Measurements from ENCODE around the gene GRB2. TPM values are rescaled to one million over a fixed set of nuclear protein-coding genes. Genes with fewer than 3 reads are reported as not detected.

The GRB2 gene
- total RNA-seq, 1 donor from 2014 or later, result 102 TPM

DNA sequence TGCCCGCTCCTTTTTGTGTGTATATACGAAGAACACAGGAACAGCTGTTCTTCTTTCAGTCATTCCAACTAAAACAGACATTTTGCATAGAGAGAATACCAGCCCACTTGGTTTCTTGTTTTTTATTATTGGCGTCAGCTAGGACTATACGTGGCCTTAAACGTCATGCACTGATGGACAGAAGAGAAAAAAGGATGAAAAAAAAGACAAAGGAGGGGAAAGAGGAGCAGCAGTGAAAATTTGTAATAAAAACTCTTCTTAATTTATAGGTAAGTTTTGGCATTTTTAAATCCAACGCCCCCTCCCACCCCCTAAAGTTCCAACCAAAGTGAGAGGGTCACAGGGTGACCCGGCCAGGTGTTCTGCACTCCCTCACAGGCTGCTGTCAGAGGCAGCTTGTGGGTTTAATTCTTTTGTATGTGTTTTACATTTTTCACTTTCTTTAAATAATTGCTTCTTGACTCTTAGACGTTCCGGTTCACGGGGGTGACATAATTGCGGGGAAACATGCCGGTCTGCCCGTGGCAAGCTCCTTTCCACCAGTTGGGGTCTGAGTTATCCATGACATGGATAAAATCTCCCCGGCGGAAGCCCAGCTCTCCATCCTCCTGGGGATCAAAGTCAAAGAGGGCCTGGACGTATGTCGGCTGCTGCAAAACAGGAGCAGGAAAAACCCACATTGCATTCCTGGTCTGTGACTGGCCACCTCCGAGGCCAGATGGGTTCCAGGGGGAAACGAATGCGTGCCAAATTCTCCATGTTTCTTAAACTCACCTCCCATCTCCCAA, 85.4 kb downstream of the GRB2 start:
- FAIRE-seq (no peak), DNase-seq (ENCODE audit: low read depth) (no peak)
- H3K36me3 ChIP-seq (ENCODE audit: control insufficient read depth, insufficient read depth, low read length), result peaks cover 12% of the 10 kb centered on the region
- TF ChIP-seq, protein P1, sequence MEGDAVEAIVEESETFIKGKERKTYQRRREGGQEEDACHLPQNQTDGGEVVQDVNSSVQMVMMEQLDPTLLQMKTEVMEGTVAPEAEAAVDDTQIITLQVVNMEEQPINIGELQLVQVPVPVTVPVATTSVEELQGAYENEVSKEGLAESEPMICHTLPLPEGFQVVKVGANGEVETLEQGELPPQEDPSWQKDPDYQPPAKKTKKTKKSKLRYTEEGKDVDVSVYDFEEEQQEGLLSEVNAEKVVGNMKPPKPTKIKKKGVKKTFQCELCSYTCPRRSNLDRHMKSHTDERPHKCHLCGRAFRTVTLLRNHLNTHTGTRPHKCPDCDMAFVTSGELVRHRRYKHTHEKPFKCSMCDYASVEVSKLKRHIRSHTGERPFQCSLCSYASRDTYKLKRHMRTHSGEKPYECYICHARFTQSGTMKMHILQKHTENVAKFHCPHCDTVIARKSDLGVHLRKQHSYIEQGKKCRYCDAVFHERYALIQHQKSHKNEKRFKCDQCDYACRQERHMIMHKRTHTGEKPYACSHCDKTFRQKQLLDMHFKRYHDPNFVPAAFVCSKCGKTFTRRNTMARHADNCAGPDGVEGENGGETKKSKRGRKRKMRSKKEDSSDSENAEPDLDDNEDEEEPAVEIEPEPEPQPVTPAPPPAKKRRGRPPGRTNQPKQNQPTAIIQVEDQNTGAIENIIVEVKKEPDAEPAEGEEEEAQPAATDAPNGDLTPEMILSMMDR (IDR thresholded peaks at IDR 0.05; ENCODE audit: insufficient read depth, low read length, severe bottlenecking), result no peak
- H3K27me3 ChIP-seq (ENCODE audit: control insufficient read depth, insufficient read depth, low read length), result no peaks in the 10 kb centered on the region
- H3K4me3 ChIP-seq (ENCODE audit: low read depth, low read length), result no peak overlapping the region

DNA sequence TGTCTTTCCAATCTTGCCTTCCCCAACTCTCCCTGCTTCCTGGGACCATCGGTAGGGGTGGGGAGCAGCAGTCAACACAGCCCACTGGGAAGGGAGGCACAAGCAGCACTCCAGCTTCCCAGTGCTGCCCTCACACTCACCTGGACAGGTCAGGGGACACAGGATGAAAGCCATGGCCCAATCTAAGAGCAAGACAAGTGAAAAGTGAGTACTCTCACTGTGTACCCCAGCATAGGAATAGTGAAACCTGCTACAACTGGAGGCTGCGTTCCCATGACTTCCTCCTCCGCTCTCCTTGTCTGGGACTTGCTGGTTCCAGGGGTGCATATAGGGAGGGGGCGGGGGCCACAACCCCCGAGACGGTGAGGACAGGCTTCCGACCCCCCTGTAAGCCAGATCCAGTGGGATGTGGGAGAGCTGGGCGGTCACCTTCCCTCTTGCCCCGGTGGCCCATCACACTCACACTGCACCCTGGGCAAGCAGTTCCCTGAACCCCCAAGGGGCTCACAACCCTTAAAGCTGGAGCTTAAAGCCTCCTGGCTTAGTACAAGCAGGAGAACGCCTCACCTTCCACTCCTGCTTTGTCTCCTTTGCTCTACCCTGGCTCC, 86.8 kb downstream of the GRB2 start:
- FAIRE-seq (no peak), DNase-seq (ENCODE audit: low read depth) (no peak)
- Histone ChIP-seq H3K27me3 (ENCODE audit: control insufficient read depth, insufficient read depth, low read length) (no peaks in the 10 kb centered on the region), H3K4me3 (ENCODE audit: low read depth, low read length) (no peak overlapping the region), H3K36me3 (ENCODE audit: control insufficient read depth, insufficient read depth, low read length) (peaks cover 12% of the 10 kb centered on the region)
- TF ChIP-seq, protein P1 (IDR thresholded peaks at IDR 0.05; ENCODE audit: insufficient read depth, low read length, severe bottlenecking), result no peak

DNA sequence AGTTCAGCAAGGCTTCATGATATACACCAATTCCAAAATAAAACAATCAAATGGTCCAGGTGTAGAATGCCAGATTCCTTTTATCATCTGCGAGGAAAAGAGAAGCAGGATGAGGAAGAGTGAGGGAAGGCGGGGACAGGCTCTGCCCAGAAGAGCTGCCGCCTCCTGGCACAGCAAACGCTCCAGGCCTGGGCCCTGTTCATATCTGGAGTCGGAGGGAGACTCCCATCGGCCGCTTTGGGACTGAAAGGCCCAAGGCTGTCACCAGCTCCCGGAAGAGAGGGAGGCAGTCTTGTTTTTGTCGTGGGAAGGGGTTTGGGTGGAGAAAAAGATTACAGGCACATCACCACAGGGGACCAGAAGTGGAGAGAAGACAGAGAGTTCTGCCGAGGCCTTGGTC, 87.3 kb downstream of the GRB2 start:
- FAIRE-seq, result no peak
- H3K27me3 ChIP-seq (ENCODE audit: control insufficient read depth, insufficient read depth, low read length), result no peaks in the 10 kb centered on the region
- H3K4me3 ChIP-seq (ENCODE audit: low read depth, low read length), result no peak overlapping the region
- peaks cover 12% of the 10 kb centered on the region for H3K36me3 ChIP-seq (ENCODE audit: control insufficient read depth, insufficient read depth, low read length)
- no peak for DNase-seq (ENCODE audit: low read depth)
- TF ChIP-seq, protein P1 (IDR thresholded peaks at IDR 0.05; ENCODE audit: insufficient read depth, low read length, severe bottlenecking), result no peak

DNA sequence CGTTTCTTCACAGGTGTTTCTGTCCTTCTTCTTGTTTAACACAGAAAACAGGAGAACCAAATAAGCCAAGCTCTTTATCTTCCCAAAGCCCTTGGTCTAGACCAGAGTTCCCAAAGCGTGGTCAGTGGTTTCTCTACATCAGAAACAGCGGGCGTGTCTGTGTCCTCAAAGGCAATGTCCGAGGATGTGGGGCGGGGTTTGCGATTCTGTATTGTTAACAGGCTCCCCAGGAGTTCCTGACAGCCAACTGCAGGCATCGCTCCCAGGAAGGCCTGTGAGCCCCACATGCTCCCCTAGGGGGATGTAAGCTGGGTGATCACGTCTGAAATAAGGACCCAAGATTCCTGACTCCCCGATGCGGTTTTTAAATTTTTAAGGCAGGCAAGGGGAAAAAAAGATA, 87.8 kb downstream of the GRB2 start:
- Histone ChIP-seq H3K4me3 (ENCODE audit: low read depth, low read length) (no peak overlapping the region), H3K27me3 (ENCODE audit: control insufficient read depth, insufficient read depth, low read length) (no peaks in the 10 kb centered on the region), H3K36me3 (ENCODE audit: control insufficient read depth, insufficient read depth, low read length) (peaks cover 12% of the 10 kb centered on the region)
- FAIRE-seq (no peak), DNase-seq (ENCODE audit: low read depth) (no peak)
- TF ChIP-seq, protein P1 (IDR thresholded peaks at IDR 0.05; ENCODE audit: insufficient read depth, low read length, severe bottlenecking), result no peak

DNA sequence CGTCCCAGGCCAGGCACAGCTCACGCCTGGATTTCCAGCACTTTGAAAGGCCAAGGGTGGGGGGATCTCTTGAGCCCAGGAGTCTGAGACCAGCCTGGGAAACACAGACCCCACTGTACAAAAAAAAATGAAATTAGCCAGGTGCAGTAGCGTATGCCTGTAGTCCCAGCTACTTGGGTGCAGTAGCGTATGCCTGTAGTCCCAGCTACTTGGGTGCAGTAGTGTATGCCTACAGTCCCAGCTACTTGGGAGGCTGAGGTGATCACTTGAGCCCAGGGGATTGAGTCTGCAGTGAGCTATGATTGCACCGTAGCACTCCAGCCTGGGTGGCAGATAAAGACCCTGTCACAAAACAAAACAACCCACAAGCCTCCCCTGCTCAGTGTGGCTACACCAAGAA, 89.2 kb downstream of the GRB2 start:
- H3K27me3 ChIP-seq (ENCODE audit: control insufficient read depth, insufficient read depth, low read length), result no peaks in the 10 kb centered on the region
- H3K36me3 ChIP-seq (ENCODE audit: control insufficient read depth, insufficient read depth, low read length), result peaks cover 12% of the 10 kb centered on the region
- FAIRE-seq (no peak), DNase-seq (ENCODE audit: low read depth) (no peak)
- H3K4me3 ChIP-seq (ENCODE audit: low read depth, low read length), result no peak overlapping the region
- TF ChIP-seq, protein P1 (IDR thresholded peaks at IDR 0.05; ENCODE audit: insufficient read depth, low read length, severe bottlenecking), result no peak

Data from bronchial epithelial cell (primary cell).